GM18508 (cell line): ENCODE measurements around the gene CHRND.

Experiments used
- ATAC-seq: cut with Tn5 transposase; IDR thresholded peaks from one replicate; pipeline ENCODE4 v1.9.1; 2021; ENCODE audit warnings: moderate number of reproducible peaks; ENCODE audit not compliant: insufficient read depth, unreplicated experiment

The CHRND gene

DNA sequence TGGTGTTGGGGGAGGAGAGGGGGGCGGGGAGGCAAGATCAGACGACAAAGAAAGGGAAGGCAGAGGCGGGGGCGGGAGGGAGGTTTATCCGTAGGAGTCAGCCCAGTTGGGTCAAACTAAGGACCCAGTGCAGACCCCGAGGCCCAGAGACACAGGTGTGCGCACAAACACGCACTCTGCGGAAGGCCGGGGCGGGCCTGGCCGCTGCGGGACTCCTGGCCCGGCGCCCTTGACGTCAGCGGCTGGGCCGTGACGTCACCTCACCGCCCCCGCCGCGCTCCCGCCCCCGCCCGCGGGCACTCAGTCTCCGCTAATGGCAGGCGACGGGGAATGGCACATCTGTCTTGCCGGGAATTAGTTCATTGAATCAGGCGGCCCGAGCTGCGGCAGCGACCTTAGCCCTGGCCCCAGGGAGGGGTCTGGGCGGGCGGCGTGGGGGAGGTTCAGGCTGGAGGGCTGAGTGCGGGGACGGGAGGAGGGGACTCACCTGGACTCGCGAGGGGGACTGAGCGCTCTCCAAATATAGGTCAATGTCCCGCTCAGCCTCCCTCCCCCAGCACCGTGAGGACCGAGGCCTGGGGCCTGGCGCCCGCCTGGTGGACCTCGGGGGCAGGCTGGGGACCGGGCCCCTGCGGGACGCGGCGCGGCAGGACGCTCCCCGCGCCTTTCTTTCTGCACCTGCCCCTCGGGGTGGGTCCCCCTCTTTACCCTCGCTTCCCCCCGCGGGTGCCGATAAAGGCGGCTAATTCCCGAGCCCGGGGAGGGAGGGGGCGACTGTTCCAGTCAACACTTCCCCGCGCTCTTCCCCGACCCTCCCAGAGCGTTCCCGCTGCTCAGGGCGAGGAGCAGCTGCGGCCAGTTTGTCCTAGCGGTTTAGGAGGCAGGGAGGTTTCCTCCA lies 22.8 kb upstream of the CHRND start:
- ATAC-seq: no peak

DNA sequence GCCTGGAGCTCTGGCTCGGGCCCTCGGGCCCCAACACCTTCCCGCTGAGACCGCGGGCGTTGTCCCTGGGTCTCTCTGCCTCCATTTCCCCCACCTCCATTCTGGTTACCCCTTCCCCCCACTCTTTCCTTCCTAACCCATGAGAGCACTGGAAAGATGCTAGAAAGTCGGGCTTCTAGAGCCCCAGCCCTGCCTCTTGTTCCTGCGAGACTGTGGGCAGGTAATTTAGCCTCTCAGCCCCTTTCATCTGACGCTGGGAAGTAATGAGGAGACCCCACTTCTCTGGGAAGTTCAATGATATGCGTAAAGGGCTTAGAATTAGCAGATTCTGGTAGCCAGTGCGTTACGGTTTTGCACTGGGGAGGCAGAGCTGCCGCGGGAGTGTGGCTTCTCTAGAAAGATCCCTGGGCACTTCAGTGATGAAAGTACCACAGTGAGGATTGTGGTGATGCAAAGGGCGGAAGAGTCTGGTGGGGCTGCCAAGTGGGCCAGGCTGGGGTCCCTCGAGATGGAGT lies 22.1 kb upstream of the CHRND start:
- no peak for ATAC-seq

DNA sequence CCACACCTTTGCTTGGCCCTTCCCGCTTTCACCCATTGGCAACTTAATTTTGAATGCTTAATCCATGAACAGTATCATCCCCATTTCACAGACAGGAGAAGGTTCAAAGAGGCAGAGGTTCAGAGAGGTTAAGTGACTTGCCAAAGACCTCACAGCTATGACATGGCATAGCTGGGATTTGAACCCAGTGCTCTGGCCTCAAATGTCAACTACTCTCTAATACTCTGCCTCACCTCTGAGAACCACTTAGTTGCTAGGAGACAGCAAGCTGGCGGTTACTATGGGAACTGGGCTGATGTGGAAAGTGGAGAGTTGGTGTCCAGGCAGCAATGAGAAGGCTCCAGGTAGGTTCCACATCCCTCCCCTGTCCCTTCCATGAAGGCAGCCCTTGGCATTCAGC lies 21.5 kb upstream of the CHRND start:
- no peak for ATAC-seq

DNA sequence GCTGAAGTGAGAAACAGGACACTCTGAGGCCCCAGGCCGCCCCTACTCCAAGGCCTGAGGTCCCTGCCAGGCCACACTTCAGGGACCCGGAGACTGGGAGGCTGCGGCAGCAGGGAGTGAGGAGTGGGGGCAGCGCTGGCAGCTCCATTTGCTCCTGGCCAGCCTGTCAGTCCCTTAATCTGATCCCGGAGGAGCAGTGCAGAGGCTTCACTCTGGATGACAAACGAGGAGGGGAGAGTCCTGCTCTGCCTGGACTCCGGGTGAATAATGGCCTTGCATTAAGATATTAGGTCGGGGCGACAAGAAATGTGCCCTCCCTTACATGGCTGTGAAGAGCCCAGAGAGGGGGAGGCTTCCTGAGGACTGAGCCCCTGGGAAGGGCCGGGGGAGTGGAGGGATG lies 20.1 kb upstream of the CHRND start:
- ATAC-seq: no peak

DNA sequence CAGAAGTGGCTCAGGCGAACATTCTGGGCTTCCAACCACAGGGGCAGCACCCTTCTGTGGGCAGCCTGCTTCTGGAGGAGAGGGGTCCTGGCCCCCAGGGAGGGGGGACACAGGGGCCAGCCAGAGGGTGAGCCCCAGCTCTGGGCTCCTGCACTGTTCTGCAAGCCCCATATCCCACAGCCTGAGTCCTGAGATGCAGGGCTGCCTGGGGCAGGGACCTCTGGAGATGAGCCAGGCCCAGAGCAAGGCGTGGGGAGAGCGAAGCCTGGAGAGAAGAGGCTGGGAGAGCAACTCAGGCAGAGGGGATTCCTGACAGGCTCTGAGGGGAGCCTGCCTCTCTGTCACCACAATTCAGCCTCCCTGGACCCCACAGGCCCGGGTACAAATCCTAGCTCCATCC lies 19.3 kb upstream of the CHRND start:
- ATAC-seq: no peak

DNA sequence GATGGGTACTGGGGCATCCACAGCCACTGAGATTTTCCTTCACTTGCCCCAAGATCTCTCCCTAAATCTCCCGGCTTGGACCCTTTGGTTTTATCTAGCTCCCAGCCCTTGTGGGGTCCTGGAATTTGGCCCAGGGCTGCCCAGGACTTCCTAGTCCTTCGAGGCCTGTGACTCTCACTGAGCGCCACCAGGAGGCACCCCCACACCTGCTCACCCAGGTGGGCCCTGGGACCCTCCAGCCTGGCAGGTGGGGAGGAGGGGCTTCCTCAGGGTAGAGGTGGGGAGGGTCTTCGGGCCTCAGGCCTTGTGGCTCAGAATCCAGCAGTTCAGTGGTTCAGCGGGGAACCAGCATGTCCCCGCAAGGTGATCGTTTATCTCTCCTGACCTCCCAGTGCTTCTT lies 17.7 kb upstream of the CHRND start:
- ATAC-seq: no peak

DNA sequence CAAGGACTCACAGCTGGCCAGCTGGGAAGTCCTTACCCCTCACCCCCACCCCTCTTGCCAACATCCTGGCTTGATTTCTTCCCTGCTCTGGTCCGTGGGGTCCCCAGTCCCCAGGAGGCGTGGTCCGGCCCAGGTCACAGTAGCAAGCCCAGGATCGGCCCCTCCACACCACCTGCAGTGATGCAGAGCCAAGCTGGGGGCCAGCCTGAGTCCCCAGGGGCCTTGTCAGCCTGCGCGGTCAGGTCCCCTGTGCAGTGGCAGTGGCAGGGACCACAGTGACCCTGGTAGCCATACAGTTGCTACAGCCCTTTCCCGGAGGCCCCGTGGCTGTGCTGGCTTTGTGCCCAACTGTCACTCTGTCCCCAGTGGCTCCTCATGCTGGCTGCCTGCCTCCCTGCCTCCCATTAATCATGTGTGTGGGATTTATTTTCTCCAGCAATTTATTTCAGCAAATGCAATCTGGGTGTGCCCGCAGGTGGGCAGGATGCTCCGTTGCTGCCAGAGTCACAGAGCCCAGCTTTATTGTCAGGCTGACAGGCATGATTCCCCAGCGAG lies 14.5 kb upstream of the CHRND start:
- ATAC-seq: no peak

DNA sequence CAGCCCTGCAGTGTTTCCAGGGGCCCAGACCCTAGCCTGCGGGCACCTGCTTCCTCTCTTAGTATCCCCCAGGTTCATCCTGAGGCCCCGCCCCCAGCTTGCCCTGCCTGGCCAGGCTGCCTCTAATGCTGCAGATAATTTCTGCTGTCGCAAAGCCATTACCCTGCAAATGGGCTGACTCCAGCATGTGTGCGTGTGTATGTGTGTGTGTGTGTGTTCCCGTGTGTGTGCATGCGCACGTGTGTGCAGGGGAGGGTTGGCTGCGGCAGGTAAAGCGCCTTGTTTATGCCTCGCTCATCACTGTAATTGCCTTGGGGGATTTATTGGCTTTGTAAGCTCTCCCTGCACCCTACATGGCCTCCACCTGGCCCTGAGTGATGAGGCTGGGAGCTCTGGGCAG lies 13.4 kb upstream of the CHRND start:
- no peak for ATAC-seq

DNA sequence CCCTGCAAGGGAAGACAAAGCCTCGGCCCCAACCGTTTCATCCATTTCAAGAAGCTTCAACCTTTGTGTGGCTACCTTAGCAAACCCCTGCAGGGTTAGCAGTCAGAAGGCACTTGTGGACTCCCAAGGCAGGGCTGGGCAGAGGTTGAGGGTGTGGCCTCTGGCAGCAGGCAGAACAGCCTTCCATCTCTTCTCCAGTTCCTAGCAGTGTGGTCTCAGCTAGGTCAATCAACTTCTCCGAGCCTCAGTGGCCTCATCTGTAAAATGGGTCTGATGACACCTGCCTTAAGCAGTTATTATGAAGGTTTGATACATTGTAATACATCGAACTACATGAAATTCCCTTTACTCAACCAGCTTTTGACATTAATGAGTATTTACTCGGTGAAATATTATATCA lies 12.6 kb upstream of the CHRND start:
- ATAC-seq: no peak

DNA sequence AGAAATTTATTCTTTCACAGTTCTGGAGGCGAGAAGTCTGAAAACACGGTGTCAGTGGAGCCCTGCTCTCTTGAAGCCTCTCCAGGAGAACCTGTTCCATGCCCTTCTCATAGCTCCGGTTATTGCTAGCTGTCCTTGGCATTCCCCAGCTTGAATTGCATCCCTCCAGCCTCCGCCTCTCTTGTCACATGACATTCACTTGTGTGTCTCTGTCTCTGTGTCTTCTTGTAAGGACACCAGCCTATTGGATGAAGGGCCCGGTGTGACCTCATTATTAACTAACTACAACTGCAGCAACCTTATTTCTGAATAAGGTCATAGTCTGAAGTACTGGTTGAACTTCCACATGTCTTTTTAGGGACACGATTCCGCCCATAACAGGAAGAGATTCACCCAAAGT lies 10.3 kb upstream of the CHRND start:
- no peak for ATAC-seq

DNA sequence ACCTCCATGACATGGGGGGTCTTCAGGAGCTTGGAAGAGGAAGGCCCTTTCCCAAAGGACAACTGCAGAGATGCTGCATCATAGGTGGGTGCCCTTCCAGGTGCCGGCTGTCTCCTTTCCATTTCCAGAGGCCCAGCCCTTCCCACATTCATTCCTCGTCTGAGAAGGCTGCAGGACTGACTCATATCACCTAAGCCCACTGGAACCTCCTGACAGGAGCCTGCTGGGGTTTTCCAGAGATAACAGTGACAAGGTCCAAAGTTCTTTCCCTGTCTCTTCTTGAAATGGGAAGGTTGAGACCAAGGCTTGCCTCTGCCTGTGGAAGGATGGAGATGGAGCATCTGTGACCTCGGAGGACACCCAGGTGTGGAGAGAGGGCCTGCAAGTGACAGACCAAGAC lies 9.4 kb upstream of the CHRND start:
- ATAC-seq: no peak

DNA sequence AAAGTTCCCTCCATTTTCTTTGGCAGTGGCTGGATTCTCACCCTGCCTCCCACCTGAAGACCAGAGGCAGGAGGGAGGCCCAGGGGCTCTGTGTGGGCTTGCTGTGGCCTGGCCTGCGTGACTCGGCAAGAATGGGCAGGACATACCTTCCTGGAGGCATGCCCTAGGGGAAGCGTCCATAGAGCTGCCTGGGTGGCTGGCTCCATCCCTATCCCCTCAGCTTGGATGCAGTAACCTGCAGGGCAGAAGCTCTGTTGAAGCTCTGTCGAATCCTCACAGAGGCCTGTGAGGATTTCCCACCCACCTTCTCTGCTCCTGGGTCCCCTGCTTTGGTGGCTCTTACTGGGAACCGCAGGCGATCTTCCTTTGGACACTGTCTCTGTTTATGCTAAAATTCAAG lies 7.1 kb upstream of the CHRND start:
- no peak for ATAC-seq

DNA sequence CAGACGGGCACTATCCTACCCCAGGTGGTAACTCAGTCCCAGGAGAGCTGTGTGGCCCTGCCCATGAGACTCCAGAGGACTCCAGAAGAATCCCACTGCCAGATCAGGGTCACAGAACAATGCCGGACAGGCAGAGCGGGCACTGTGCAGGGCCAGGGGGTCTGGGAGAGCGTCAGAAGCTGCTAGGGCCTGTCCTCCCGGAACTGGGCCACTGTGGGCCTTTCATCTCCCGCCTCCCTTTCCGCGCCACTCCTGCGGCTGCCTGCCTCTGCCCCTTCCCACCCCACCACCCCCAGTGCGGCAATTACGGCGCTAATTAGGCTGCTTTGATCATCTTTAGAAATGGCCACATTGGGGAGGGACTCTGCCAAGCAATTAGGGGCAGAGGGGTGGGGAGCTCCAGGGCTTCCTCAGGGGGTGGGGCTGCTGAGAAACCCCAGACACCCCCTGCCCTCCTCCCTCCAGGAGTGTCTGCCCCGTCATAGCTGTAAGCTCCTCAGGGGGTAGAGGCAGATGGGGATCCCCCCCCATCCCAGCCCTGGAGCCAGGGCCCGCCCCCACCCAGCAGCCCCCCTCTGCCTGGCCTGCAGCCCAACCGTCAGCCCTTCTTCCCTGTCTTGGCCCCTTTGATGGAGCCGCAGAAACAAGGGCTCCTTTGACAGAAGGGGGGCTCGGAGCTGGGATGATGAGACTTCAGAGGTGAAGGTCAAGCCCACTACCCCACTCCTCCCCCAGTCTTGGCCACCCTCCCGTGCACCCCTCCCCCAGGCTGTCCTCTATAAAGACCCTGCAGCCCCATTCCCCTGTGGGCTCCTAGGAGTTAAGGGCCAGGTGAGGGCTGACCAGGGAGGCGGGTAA lies 6.2 kb upstream of the CHRND start, which contains the start of gene PRSS56:
PRSS56 (plus strand) TSS at position 808 of the 858 bp plus-strand sequence. CDS start 211 bp downstream, outside the sequence.
- no peak for ATAC-seq

DNA sequence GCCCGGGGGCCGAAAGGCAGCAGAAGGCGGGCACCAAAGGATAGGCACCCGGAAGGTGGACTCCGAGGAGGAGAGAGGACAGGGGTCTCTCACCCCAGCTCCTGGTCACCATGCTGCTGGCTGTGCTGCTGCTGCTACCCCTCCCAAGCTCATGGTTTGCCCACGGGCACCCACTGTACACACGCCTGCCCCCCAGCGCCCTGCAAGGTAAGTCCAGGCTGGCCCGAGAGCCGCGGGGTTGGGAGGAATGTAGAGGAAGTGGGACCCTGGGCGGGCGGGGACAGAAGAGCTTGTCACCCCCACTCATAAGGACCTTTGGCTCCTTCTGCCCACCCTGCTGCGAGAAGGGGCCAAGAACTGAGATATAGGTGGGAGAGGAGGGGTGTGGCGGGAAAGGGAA lies 5.5 kb upstream of the CHRND start:
- no peak for ATAC-seq

DNA sequence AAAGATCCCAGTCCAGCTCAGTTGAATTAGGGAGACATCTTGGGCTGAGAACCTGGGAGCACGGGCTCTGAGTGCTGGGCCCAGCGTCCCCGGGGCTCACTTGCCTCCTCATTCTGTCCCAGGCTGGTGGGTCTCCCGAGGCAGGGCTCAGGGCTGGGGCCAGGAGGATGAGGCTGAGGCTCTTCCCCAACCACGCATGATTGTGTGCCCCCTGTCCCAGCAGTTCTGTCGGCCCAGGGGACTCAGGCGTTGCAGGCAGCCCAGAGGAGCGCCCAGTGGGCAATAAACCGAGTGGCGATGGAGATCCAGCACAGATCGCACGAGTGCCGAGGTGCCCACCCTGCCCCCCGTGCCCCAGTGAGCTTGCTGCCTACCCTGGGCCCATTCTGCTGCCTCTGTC lies 4.9 kb upstream of the CHRND start:
- no peak for ATAC-seq

DNA sequence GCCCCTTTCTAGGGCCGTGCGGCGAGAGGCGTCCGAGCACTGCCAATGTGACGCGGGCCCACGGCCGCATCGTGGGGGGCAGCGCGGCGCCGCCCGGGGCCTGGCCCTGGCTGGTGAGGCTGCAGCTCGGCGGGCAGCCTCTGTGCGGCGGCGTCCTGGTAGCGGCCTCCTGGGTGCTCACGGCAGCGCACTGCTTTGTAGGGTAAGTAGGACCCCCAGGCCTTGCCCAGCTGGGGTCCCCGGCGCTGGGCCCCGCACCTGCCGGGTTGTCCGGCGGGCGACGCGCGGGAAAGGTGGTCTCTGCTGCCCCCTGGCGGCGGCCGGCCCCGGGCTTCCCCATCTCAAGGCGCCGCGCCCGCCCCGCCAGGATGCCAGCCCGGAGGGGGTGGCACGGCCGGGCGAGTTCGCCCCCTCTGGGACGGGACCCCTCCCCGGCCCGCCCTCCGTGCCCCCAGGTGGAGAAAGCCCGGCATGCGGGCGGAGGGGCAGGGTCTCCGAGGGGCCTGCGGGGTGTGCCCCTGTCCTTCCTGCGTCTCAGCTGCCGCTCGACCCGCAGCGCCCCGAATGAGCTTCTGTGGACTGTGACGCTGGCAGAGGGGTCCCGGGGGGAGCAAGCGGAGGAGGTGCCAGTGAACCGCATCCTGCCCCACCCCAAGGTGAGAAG lies 3.9 kb upstream of the CHRND start:
- ATAC-seq: no peak

DNA sequence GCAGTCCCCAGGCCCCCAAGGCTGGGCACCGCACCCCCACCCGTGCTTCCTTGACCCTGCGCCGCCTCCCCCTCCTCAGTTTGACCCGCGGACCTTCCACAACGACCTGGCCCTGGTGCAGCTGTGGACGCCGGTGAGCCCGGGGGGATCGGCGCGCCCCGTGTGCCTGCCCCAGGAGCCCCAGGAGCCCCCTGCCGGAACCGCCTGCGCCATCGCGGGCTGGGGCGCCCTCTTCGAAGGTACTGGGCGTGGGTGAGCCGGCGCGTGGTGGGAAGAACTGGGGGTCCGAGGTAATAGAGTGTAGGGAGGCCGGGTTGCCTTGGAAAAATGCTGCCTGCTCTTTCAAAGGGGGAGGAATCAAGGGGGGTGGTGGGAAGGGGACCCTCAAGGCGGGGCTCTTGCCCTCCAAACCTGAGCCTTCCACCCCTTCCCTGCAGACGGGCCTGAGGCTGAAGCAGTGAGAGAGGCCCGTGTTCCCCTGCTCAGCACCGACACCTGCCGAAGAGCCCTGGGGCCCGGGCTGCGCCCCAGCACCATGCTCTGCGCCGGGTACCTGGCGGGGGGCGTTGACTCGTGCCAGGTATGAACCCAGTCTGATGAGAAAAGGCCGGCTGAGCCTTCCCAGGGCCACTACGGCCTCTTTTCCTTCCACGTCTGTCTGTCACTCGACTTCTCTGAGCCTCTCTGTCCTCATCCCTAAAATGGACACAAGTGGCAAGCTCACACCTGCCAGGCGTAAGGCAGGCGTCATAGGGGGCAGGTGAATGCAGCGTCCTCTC lies 3.1 kb upstream of the CHRND start:
- ATAC-seq: no peak

DNA sequence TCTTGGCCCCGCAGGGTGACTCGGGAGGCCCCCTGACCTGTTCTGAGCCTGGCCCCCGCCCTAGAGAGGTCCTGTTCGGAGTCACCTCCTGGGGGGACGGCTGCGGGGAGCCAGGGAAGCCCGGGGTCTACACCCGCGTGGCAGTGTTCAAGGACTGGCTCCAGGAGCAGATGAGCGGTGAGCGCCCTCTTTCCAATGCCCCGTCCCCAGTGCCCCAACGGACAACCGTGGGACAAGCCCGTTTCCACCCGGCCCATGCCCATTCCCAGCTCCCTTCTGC lies 2.6 kb upstream of the CHRND start:
- ATAC-seq: no peak

DNA sequence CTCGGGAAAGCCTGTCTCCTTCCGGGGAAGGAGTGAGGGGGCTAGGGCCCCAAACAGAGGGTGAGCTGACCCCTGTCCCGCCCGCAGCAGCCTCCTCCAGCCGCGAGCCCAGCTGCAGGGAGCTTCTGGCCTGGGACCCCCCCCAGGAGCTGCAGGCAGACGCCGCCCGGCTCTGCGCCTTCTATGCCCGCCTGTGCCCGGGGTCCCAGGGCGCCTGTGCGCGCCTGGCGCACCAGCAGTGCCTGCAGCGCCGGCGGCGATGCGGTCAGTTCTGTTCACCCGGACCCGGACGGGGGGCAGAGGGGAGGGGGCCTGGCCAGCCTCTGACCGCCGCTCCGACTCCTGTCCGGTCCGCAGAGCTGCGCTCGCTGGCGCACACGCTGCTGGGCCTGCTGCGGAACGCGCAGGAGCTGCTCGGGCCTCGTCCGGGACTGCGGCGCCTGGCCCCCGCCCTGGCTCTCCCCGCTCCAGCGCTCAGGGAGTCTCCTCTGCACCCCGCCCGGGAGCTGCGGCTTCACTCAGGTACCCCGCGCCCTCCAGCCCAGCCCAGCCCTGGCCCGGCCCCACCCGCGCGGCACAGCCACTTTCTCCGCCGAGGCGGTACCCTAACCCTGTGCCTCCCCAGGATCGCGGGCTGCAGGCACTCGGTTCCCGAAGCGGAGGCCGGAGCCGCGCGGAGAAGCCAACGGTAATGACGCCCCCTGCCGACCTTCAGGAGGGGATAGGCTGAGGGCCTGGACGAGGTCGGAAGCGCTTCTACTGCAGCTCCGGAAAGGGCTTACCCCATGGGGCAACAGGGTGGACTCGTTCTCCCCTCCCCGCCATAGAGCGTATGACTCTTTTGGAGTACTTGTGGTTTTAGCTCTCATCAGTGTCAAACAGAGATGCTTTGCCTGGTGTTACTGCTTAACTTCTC lies 2.0 kb upstream of the CHRND start:
- no peak for ATAC-seq
